Measurements from ENCODE around the gene CXCL9. TPM values are rescaled to one million over a fixed set of nuclear protein-coding genes. Genes with fewer than 3 reads are reported as not detected.
"Not testable (repeated sequence)": the region's sequence is repeated elsewhere in the genome, so short reads cannot be mapped to it uniquely, and the experiment has no call there.

CXCL9 gene
- total and polyA plus RNA-seq, 4 donors = 0.22 to 2.3 (median 1.3) TPM

- Histone ChIP-seq H3K4me3 (ENCODE audit: low read depth in 1 of 3, low read length in 3 of 3) (no peak overlapping the region), H3K4me1 (ENCODE audit: control insufficient read depth in 4 of 4, insufficient read depth in 4 of 4, low read length in 3 of 4) (peaks cover 0 to 10% (median 2%) of the 10 kb centered on the region in 4 donors), H3K36me3 (ENCODE audit: control insufficient read depth in 4 of 4, insufficient read depth in 3 of 4, low read depth in 1 of 4, low read length in 3 of 4) (peaks cover 11 to 81% (median 51%) of the 10 kb centered on the region in 4 donors), H3K27ac (ENCODE audit: low read depth in 1 of 2, low read length in 2 of 2) (no peak overlapping the region), H3K9ac (ENCODE audit: low read depth in 1 of 2, low read length in 2 of 2) (no peak overlapping the region), H3K27me3 (ENCODE audit: control insufficient read depth in 4 of 4, insufficient read depth in 4 of 4, low read length in 3 of 4) (no peaks in the 10 kb centered on the region), H3K9me3 (ENCODE audit: control insufficient read depth in 4 of 4, low read length in 3 of 4) (no peaks in the 10 kb centered on the region)
- 39% methylated on average over 3 of the region's 3 CpGs for whole genome bisulfite sequencing
- DNase-seq (ENCODE audit: low spot score) = no peak
- TF ChIP-seq RAD21 (IDR thresholded peaks at IDR 0.05) = no peak
- no peak for TF ChIP-seq ZBTB33 (IDR thresholded peaks at IDR 0.05)
- TF ChIP-seq YY1 (IDR thresholded peaks at IDR 0.05) = no peak
- TF ChIP-seq FOXA1 (IDR thresholded peaks at IDR 0.05) = no peak
- no peak for TF ChIP-seq RXRA (IDR thresholded peaks at IDR 0.05)
These were observed 39.2 kb downstream of the CXCL9 start for GRCh38 chr4:75968084-75968483.

GRCh38 chr4:75963558-75963957, 43.8 kb downstream of the CXCL9 start:
- TF ChIP-seq FOXA2 (IDR thresholded peaks at IDR 0.05) (no peak), JUND (IDR thresholded peaks at IDR 0.05) (no peak), SP1 (IDR thresholded peaks at IDR 0.05) (no peak), NR2F2 (IDR thresholded peaks at IDR 0.05) (no peak), TAF1 (conservative IDR thresholded peaks at IDR 0.05) (no peak), ZBTB33 (IDR thresholded peaks at IDR 0.05) (no peak)
- no peak for DNase-seq (ENCODE audit: low spot score)
- H3K27ac ChIP-seq (ENCODE audit: low read depth in 1 of 2, low read length in 2 of 2) = no peak overlapping the region
- H3K9me3 ChIP-seq (ENCODE audit: control insufficient read depth in 4 of 4, low read length in 3 of 4) = no peaks in the 10 kb centered on the region
- peaks cover 0 to 10% (median 2%) of the 10 kb centered on the region in 4 donors for H3K4me1 ChIP-seq (ENCODE audit: control insufficient read depth in 4 of 4, insufficient read depth in 4 of 4, low read length in 3 of 4)
- no peaks in the 10 kb centered on the region for H3K27me3 ChIP-seq (ENCODE audit: control insufficient read depth in 4 of 4, insufficient read depth in 4 of 4, low read length in 3 of 4)
- no peak overlapping the region for H3K4me3 ChIP-seq (ENCODE audit: low read depth in 1 of 3, low read length in 3 of 3)
- H3K9ac ChIP-seq (ENCODE audit: low read depth in 1 of 2, low read length in 2 of 2) = no peak overlapping the region
- H3K36me3 ChIP-seq (ENCODE audit: control insufficient read depth in 4 of 4, insufficient read depth in 3 of 4, low read depth in 1 of 4, low read length in 3 of 4) = peaks cover 9 to 72% (median 46%) of the 10 kb centered on the region in 4 donors
- 32% methylated on average over 2 of the region's 2 CpGs for WGBS

GRCh38 chr4:75962072-75962471, 45.2 kb downstream of the CXCL9 start:
- not testable (repeated sequence) for H3K4me1 ChIP-seq (ENCODE audit: control insufficient read depth in 4 of 4, insufficient read depth in 4 of 4, low read length in 3 of 4); H3K27me3 ChIP-seq (ENCODE audit: control insufficient read depth in 4 of 4, insufficient read depth in 4 of 4, low read length in 3 of 4); H3K9me3 ChIP-seq (ENCODE audit: control insufficient read depth in 4 of 4, low read length in 3 of 4); H3K4me3 ChIP-seq (ENCODE audit: low read depth in 1 of 3, low read length in 3 of 3); H3K9ac ChIP-seq (ENCODE audit: low read depth in 1 of 2, low read length in 2 of 2); DNase-seq (ENCODE audit: low spot score); H3K27ac ChIP-seq (ENCODE audit: low read depth in 1 of 2, low read length in 2 of 2)
- 93% methylated on average over 4 of the region's 4 CpGs for WGBS
- H3K36me3 ChIP-seq (ENCODE audit: control insufficient read depth in 4 of 4, insufficient read depth in 3 of 4, low read depth in 1 of 4, low read length in 3 of 4) = peaks cover 16 to 74% (median 56%) of the 10 kb centered on the region in 4 donors

GRCh38 chr4:75958546-75958945, 48.8 kb downstream of the CXCL9 start:
- H3K9me3 ChIP-seq (ENCODE audit: control insufficient read depth in 4 of 4, low read length in 3 of 4); H3K4me1 ChIP-seq (ENCODE audit: control insufficient read depth in 4 of 4, insufficient read depth in 4 of 4, low read length in 3 of 4); H3K4me3 ChIP-seq (ENCODE audit: low read depth in 1 of 3, low read length in 3 of 3); H3K27me3 ChIP-seq (ENCODE audit: control insufficient read depth in 4 of 4, insufficient read depth in 4 of 4, low read length in 3 of 4); H3K9ac ChIP-seq (ENCODE audit: low read depth in 1 of 2, low read length in 2 of 2); H3K27ac ChIP-seq (ENCODE audit: low read depth in 1 of 2, low read length in 2 of 2); DNase-seq (ENCODE audit: low spot score): not testable (repeated sequence)
- H3K36me3 ChIP-seq (ENCODE audit: control insufficient read depth in 4 of 4, insufficient read depth in 3 of 4, low read depth in 1 of 4, low read length in 3 of 4) = peaks cover 16 to 74% (median 59%) of the 10 kb centered on the region in 4 donors
- WGBS = 98% methylated on average over 5 of the region's 7 CpGs

GRCh38 chr4:75954811-75955210, 52.5 kb downstream of the CXCL9 start:
- 91% methylated on average over 5 of the region's 5 CpGs for WGBS
- not testable (repeated sequence) for H3K4me3 ChIP-seq (ENCODE audit: low read depth in 1 of 3, low read length in 3 of 3); H3K9ac ChIP-seq (ENCODE audit: low read depth in 1 of 2, low read length in 2 of 2); H3K9me3 ChIP-seq (ENCODE audit: control insufficient read depth in 4 of 4, low read length in 3 of 4); DNase-seq (ENCODE audit: low spot score); H3K27ac ChIP-seq (ENCODE audit: low read depth in 1 of 2, low read length in 2 of 2); H3K4me1 ChIP-seq (ENCODE audit: control insufficient read depth in 4 of 4, insufficient read depth in 4 of 4, low read length in 3 of 4); H3K27me3 ChIP-seq (ENCODE audit: control insufficient read depth in 4 of 4, insufficient read depth in 4 of 4, low read length in 3 of 4)
- peaks cover 14 to 77% (median 60%) of the 10 kb centered on the region in 4 donors for H3K36me3 ChIP-seq (ENCODE audit: control insufficient read depth in 4 of 4, insufficient read depth in 3 of 4, low read depth in 1 of 4, low read length in 3 of 4)
